Hepatocyte (in vitro differentiated cells): ENCODE measurements around the gene ARL10.

Source experiments
- CTCF ChIP-seq: fragments of 200-600 bp; sonication (generic); IDR thresholded peaks from 2 replicates; pipeline ENCODE4 v1.5.1; 2016; ENCODE audit warnings: antibody characterized with exemption, mild to moderate bottlenecking; ENCODE audit not compliant: poor library complexity
- EZH2 ChIP-seq: fragments of 200-600 bp; sonication (generic); IDR thresholded peaks from 2 replicates; pipeline ENCODE4 v1.6.1; 2016; ENCODE audit warnings: antibody characterized with exemption, mild to moderate bottlenecking, borderline replicate concordance
- EZH2phosphoT487 ChIP-seq: fragments of 200-600 bp; sonication (generic); IDR thresholded peaks from one replicate; pipeline ENCODE4 v1.6.1; 2018; ENCODE audit warnings: antibody characterized with exemption, mild to moderate bottlenecking, low read depth, moderate library complexity; ENCODE audit not compliant: unreplicated experiment, severe bottlenecking

DNA sequence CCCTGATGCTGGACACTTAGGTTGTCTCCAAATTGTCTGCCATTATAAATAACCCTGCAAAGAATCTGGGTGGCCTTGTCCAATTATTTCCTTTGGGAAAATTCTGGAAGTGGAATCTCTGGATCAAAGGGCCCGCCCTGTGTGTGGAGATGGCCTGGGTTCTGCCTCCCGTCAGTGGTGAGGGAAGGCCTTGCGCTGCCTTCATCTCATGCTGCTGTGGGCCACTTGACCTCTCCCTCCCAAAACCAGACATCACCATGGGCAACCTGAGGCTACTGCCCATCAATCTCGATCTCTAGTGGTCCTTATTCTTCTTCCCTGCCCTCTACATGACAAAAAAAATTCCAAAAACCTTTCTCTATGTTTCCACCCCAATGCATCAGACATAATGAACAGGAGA is 44.5 kb downstream of the ARL10 start:
- TF ChIP-seq CTCF (no peak), EZH2 (no peak), EZH2phosphoT487 (no peak)
